Measurements from ENCODE around the gene MFSD6L.

MFSD6L gene

GRCh38 chr17:8793649-8794048, 5.5 kb downstream of the MFSD6L start:
- no peak for DNase-seq (ENCODE audit: low spot score)

- DNase-seq (ENCODE audit: low spot score): no peak
These were observed 6.5 kb downstream of the MFSD6L start for GRCh38 chr17:8792646-8793045.

- no peak for DNase-seq (ENCODE audit: low spot score)
These were observed 7.3 kb downstream of the MFSD6L start for GRCh38 chr17:8791910-8792270.

GRCh38 chr17:8791248-8791909, 7.8 kb downstream of the MFSD6L start:
- DNase-seq (ENCODE audit: low spot score): no peak

- no peak for DNase-seq (ENCODE audit: low spot score)
These were observed 9.4 kb downstream of the MFSD6L start for GRCh38 chr17:8789743-8790142.

- DNase-seq (ENCODE audit: low spot score): no peak
These were observed 10.2 kb downstream of the MFSD6L start for GRCh38 chr17:8788998-8789397.

GRCh38 chr17:8785547-8786413, 13.4 kb downstream of the MFSD6L start:
- DNase-seq (ENCODE audit: low spot score): peak; percentile 50

- no peak for DNase-seq (ENCODE audit: low spot score)
These were observed 17.0 kb downstream of the MFSD6L start for GRCh38 chr17:8782176-8782575.

- DNase-seq (ENCODE audit: low spot score): no peak
These were observed 17.4 kb downstream of the MFSD6L start for GRCh38 chr17:8781776-8782175.

- no peak for DNase-seq (ENCODE audit: low spot score)
These were observed 22.3 kb downstream of the MFSD6L start for GRCh38 chr17:8776881-8777280.

GRCh38 chr17:8776248-8776647, 22.9 kb downstream of the MFSD6L start:
- no peak for DNase-seq (ENCODE audit: low spot score)

GRCh38 chr17:8766731-8767130, 32.4 kb downstream of the MFSD6L start:
- no peak for DNase-seq (ENCODE audit: low spot score)

- no peak for DNase-seq (ENCODE audit: low spot score)
These were observed 37.2 kb downstream of the MFSD6L start for GRCh38 chr17:8762012-8762411.

GRCh38 chr17:8758137-8758596, 41.0 kb downstream of the MFSD6L start, which contains the start of gene SPDYE4:
Gene SPDYE4 (minus strand): TSS chr17:8758546. CDS start chr17:8758382, 164 bp downstream.
- DNase-seq (ENCODE audit: low spot score): no peak

- no peak for DNase-seq (ENCODE audit: low spot score)
These were observed 42.0 kb downstream of the MFSD6L start for GRCh38 chr17:8757189-8757588.

GRCh38 chr17:8755590-8756255, 43.4 kb downstream of the MFSD6L start:
- no peak for DNase-seq (ENCODE audit: low spot score)

- DNase-seq (ENCODE audit: low spot score): no peak
These were observed 44.3 kb downstream of the MFSD6L start for GRCh38 chr17:8754890-8755289.

GRCh38 chr17:8753976-8754440, 45.2 kb downstream of the MFSD6L start:
- DNase-seq (ENCODE audit: low spot score): no peak

- no peak for DNase-seq (ENCODE audit: low spot score)
These were observed 45.8 kb downstream of the MFSD6L start for GRCh38 chr17:8753136-8753975.

- no peak for DNase-seq (ENCODE audit: low spot score)
These were observed 49.5 kb downstream of the MFSD6L start for GRCh38 chr17:8749616-8750015.

- DNase-seq (ENCODE audit: low spot score): no peak
These were observed 51.4 kb downstream of the MFSD6L start for GRCh38 chr17:8747742-8748141.
